Measurements from ENCODE around the gene RNF152. TPM values are rescaled to one million over a fixed set of nuclear protein-coding genes. Genes with fewer than 3 reads are reported as not detected.

Gene RNF152
- total RNA-seq, 1 donor from 2014 or later, result 16.9 TPM

GRCh38 chr18:61764381-61764780 lies 128.4 kb downstream of the RNF152 start:
- no peaks in the 10 kb centered on the region for H3K36me3 Mint-ChIP-seq (ENCODE audit: unreplicated experiment)
- H3K9me3 Mint-ChIP-seq (ENCODE audit: unreplicated experiment), result no peaks in the 10 kb centered on the region
- H3K27ac Mint-ChIP-seq (ENCODE audit: unreplicated experiment), result no peak overlapping the region
- DNase-seq, result no peak
- H3K4me3 Mint-ChIP-seq (ENCODE audit: unreplicated experiment), result peak overlapping the region; percentile 34
- H3K4me1 Mint-ChIP-seq (ENCODE audit: low read depth, unreplicated experiment), result peaks cover 4% of the 10 kb centered on the region
- no peak for TF ChIP-seq CTCF (IDR thresholded peaks at IDR 0.05; ENCODE audit: partially characterized antibody, unreplicated experiment)
- H3K27me3 Mint-ChIP-seq (ENCODE audit: unreplicated experiment), result no peaks in the 10 kb centered on the region

- Mint-ChIP-seq H3K9me3 (ENCODE audit: unreplicated experiment) (no peaks in the 10 kb centered on the region), H3K4me1 (ENCODE audit: low read depth, unreplicated experiment) (peaks cover 4% of the 10 kb centered on the region), H3K36me3 (ENCODE audit: unreplicated experiment) (no peaks in the 10 kb centered on the region), H3K27me3 (ENCODE audit: unreplicated experiment) (no peaks in the 10 kb centered on the region), H3K27ac (ENCODE audit: unreplicated experiment) (no peak overlapping the region), H3K4me3 (ENCODE audit: unreplicated experiment) (no peak overlapping the region)
- no peak for TF ChIP-seq CTCF (IDR thresholded peaks at IDR 0.05; ENCODE audit: partially characterized antibody, unreplicated experiment)
- DNase-seq, result no peak
Measured at GRCh38 chr18:61761875-61762274, 130.9 kb downstream of the RNF152 start.

All from glutamatergic neuron (in vitro differentiated cells).